Measurements from ENCODE around the gene AMIGO1.

AMIGO1 gene

GRCh38 chr1:109474697-109475096 is 34.8 kb downstream of the AMIGO1 start:
- TF ChIP-seq FOXP2 (optimal IDR thresholded peaks at IDR 0.05; ENCODE audit: borderline replicate concordance, extremely low read depth, extremely low read length, insufficient read depth) (no peak), TAF1 (IDR thresholded peaks at IDR 0.05; ENCODE audit: borderline replicate concordance, insufficient read depth, low read length) (no peak), POLR2AphosphoS5 (IDR thresholded peaks at IDR 0.05; ENCODE audit: low read depth, low read length) (no peak), REST (IDR thresholded peaks at IDR 0.05; ENCODE audit: insufficient read depth in 1 of 2, low read depth in 2 of 2, low read length in 2 of 2) (no peak), SIN3A (IDR thresholded peaks at IDR 0.05; ENCODE audit: borderline replicate concordance, insufficient read depth, low read length) (no peak)

- no peak for TF ChIP-seq POLR2AphosphoS5 (IDR thresholded peaks at IDR 0.05; ENCODE audit: low read depth, low read length)
- TF ChIP-seq FOXP2 (optimal IDR thresholded peaks at IDR 0.05; ENCODE audit: borderline replicate concordance, extremely low read depth, extremely low read length, insufficient read depth): no peak
- TF ChIP-seq REST (IDR thresholded peaks at IDR 0.05; ENCODE audit: insufficient read depth in 1 of 2, low read depth in 2 of 2, low read length in 2 of 2): no peak
- no peak for TF ChIP-seq TAF1 (IDR thresholded peaks at IDR 0.05; ENCODE audit: borderline replicate concordance, insufficient read depth, low read length)
- TF ChIP-seq SIN3A (IDR thresholded peaks at IDR 0.05; ENCODE audit: borderline replicate concordance, insufficient read depth, low read length): no peak
Observed at GRCh38 chr1:109472779-109473178, 36.7 kb downstream of the AMIGO1 start.

- TF ChIP-seq FOXP2 (optimal IDR thresholded peaks at IDR 0.05; ENCODE audit: borderline replicate concordance, extremely low read depth, extremely low read length, insufficient read depth) (no peak), POLR2AphosphoS5 (IDR thresholded peaks at IDR 0.05; ENCODE audit: low read depth, low read length) (no peak), REST (IDR thresholded peaks at IDR 0.05; ENCODE audit: insufficient read depth in 1 of 2, low read depth in 2 of 2, low read length in 2 of 2) (no peak), SIN3A (IDR thresholded peaks at IDR 0.05; ENCODE audit: borderline replicate concordance, insufficient read depth, low read length) (no peak), TAF1 (IDR thresholded peaks at IDR 0.05; ENCODE audit: borderline replicate concordance, insufficient read depth, low read length) (no peak)
Observed at GRCh38 chr1:109470245-109470644, 39.3 kb downstream of the AMIGO1 start.

DNA sequence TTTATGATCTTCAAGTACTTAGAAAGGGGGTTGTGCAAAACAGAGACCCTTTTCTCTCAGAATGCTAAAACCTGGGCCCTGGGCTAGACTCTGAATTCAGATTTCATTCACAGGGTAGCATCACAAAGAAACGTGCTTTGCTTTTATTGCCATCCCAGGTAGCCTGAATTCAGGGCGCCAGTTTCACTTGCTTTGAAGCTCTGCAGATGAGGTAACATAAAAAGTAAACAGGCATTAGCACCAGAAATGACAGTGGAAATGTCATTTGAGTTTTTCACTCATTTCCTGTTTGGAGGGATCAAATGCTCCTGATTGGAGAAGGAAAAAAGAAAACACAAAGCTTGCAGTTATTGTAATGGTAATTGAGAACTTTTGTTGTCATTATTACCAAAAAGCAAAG is 40.6 kb downstream of the AMIGO1 start:
- TF ChIP-seq REST (IDR thresholded peaks at IDR 0.05; ENCODE audit: insufficient read depth in 1 of 2, low read depth in 2 of 2, low read length in 2 of 2) (no peak), TAF1 (IDR thresholded peaks at IDR 0.05; ENCODE audit: borderline replicate concordance, insufficient read depth, low read length) (no peak), SIN3A (IDR thresholded peaks at IDR 0.05; ENCODE audit: borderline replicate concordance, insufficient read depth, low read length) (no peak), POLR2AphosphoS5 (IDR thresholded peaks at IDR 0.05; ENCODE audit: low read depth, low read length) (no peak), FOXP2 (optimal IDR thresholded peaks at IDR 0.05; ENCODE audit: borderline replicate concordance, extremely low read depth, extremely low read length, insufficient read depth) (no peak)

GRCh38 chr1:109468061-109468460 is 41.5 kb downstream of the AMIGO1 start:
- no peak for TF ChIP-seq SIN3A (IDR thresholded peaks at IDR 0.05; ENCODE audit: borderline replicate concordance, insufficient read depth, low read length)
- TF ChIP-seq TAF1 (IDR thresholded peaks at IDR 0.05; ENCODE audit: borderline replicate concordance, insufficient read depth, low read length): no peak
- TF ChIP-seq POLR2AphosphoS5 (IDR thresholded peaks at IDR 0.05; ENCODE audit: low read depth, low read length): no peak
- TF ChIP-seq REST (IDR thresholded peaks at IDR 0.05; ENCODE audit: insufficient read depth in 1 of 2, low read depth in 2 of 2, low read length in 2 of 2): no peak
- TF ChIP-seq FOXP2 (optimal IDR thresholded peaks at IDR 0.05; ENCODE audit: borderline replicate concordance, extremely low read depth, extremely low read length, insufficient read depth): no peak

All from PFSK-1 (cell line).